Middle frontal gyrus (tissue), 1 donor: ENCODE data around the gene RIMS1.
"Not testable (repeated sequence)": the region's sequence is repeated elsewhere in the genome, so short reads cannot be mapped to it uniquely, and the experiment has no call there.

Source experiments
- DNase-seq: peaks from one replicate; pipeline ENCODE4 v3.0.0-alpha.2; 2015; ENCODE audit warnings: low spot score; ENCODE audit errors: extremely low spot score

The RIMS1 gene

GRCh38 chr6:72321788-72322187 lies 435.4 kb downstream of the RIMS1 start:
- DNase-seq, result no peak

- DNase-seq, result no peak
Measured at GRCh38 chr6:72322771-72323170, 436.4 kb downstream of the RIMS1 start.

DNA sequence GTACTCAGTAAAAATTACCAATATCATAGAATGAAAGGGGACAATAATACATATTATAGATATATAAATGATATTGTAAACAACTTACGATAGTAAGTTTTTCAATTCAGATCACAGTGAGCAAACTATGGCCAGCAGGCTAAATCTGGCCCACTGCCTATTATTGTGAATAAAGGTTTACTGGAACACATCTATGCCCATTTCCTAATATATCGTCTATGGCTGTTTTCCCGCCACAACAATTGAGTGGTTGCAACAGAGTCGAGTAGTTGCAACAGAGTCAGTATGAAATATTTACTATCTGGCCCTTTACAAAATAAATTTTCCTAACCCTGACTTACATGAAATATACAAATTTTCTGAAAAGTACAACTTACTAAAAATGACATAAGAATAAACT lies 438.2 kb downstream of the RIMS1 start:
- DNase-seq, result no peak

- no peak for DNase-seq
Measured at GRCh38 chr6:72328775-72329174, 442.4 kb downstream of the RIMS1 start.

DNA sequence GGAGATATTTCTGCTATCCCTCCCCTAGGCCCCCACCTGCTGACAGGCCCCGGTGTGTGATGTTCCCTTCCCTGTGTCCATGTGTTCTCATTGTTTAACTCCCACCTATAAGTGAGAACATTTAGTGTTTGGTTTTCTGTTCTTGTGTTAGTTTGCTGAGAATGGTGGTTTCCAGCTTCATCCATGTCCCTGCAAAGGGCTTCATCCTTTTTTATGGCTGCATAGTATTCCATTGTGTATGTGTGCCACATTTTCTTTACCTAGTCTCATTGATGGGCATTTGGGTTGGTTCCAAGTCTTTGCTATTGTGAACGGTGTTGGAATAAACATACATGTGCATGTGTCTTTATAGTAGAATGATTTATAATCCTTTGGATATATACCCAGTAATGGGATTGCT lies 448.9 kb downstream of the RIMS1 start:
- not testable (repeated sequence) for DNase-seq

GRCh38 chr6:72348926-72349325 lies 462.6 kb downstream of the RIMS1 start:
- no peak for DNase-seq

DNA sequence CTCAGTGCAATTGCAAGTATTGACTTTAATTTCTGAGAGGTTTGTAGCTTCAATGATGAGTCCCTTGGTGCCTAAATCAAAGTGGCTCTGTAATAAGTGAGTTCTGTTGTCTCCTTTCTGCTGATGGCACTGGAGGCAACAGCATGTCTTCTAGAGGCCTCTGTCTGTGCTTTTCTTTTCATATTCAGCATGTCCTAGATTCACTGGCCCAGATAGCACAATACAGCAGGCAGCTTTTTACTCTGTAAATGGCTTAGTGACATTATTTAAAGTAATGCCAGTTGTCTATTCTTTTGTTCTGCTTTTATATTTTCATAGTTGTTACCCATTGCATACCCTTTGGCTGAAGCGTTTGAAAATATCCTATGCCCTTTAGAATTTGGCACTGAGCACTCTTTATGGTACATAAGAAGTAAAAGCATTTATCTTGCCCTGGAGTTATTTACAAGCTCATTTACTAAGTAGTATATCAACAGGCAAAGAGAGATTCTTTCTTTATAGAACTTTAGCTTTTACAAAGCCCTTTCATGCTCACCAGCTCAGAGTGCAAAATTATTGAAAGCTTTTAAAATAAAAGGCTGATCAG lies 464.0 kb downstream of the RIMS1 start:
- no peak for DNase-seq

DNA sequence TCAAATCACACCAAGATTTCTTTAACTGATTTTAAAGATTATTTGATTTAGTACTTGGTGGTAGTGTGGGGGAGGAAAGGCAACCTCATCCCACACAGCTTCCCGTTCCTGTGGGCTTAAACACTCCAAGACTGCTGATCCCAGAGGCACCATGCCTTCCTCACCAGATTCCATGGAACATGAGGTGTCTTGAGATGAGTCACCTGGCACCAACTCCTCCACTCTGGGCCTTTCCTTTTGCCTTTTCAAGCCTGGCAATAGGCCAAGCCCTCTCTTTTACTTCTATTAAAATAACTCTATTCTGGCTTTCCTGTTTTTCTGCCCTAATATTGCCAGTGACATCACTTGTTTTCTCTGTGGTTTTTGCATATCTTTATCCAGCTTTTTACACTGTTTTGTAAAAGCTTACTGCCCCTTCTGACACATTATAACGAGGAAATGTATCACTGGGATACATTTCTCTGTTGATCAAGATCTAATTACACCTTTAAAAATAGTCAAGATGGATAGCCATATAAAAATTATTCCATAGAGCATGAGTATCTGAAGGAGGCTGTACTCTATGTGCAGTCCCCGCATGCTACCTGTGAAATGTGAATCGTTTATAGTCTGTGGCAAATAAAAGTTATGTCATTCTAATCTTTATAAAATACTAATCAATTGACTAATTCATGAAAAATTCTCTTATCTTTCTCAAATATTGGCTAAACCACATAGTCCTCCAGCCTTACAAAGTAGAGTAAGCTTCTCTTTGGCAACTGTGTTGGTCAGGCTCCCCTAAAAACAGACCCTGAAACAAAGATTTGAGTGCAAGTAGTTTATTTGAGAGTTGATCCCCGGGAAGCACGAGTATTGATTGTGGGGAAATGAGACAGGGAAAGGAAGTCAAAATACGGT lies 477.7 kb downstream of the RIMS1 start:
- DNase-seq, result no peak

- no peak for DNase-seq
Measured at GRCh38 chr6:72365773-72366172, 479.4 kb downstream of the RIMS1 start.

GRCh38 chr6:72367439-72367838 lies 481.1 kb downstream of the RIMS1 start:
- DNase-seq, result no peak

DNA sequence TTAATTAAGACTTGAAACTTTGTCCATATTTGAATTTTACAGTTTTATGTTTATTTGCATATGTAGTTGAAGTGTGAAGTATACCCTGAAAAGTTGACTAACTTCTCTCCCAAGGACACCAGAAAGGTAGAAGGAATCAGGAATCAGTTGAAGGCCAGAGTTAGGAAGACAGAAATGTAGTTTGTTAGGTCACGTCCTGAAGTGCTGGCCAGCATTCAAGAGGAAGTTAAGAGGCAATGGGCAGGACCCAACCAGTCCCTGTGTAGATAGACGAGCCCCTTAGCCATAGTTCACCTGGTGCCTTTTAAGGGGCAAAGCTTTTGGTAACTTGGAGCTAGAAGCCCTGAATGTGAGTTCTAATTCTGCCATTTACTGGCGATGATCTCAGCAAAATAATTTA lies 485.1 kb downstream of the RIMS1 start:
- DNase-seq, result no peak

DNA sequence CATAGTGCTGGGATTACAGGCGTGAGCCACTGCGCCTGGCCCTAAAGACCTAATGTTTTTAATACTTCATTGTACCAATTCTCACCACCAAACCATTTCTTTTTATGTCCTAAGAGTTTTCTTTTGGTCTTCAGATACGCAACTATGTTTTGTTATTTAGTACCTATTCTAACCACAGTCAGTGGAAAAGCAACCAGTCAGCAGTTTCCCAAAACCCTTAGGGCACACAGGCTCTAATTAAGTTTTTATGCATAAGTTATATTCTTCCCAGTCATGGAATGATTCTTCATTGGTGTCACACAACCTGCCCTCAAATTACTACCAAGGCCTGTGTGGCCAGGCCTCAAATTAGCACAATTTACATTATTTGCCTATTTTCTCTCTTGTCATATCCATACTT lies 487.8 kb downstream of the RIMS1 start:
- DNase-seq, result no peak

- no peak for DNase-seq
Measured at GRCh38 chr6:72374857-72375256, 488.5 kb downstream of the RIMS1 start.

GRCh38 chr6:72376736-72377135 lies 490.4 kb downstream of the RIMS1 start:
- no peak for DNase-seq

GRCh38 chr6:72381076-72381475 lies 494.7 kb downstream of the RIMS1 start:
- no peak for DNase-seq

- no peak for DNase-seq
Measured at GRCh38 chr6:72382602-72383529, 496.5 kb downstream of the RIMS1 start.

DNA sequence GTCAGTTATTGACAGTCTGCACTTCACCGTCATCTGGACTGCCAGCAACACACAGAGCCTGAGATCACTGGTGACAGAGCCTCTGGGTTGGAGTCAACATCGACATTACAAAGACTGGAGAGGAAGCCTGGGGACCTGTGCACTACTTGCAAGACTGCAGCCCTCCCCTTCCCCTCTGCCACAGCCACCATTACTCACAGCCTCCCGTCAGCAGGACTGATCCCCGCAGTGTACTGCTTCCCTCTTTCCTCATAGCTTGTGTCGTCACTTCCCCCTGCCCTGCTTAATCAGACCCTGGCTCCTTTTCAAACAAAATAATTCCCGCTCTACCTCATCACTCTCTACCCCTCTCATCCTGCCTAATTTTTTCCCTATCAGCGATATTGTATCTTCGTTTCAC lies 500.0 kb downstream of the RIMS1 start:
- no peak for DNase-seq

GRCh38 chr6:72389698-72390097 lies 503.3 kb downstream of the RIMS1 start:
- no peak for DNase-seq

- no peak for DNase-seq
Measured at GRCh38 chr6:72390548-72390947, 504.2 kb downstream of the RIMS1 start.

DNA sequence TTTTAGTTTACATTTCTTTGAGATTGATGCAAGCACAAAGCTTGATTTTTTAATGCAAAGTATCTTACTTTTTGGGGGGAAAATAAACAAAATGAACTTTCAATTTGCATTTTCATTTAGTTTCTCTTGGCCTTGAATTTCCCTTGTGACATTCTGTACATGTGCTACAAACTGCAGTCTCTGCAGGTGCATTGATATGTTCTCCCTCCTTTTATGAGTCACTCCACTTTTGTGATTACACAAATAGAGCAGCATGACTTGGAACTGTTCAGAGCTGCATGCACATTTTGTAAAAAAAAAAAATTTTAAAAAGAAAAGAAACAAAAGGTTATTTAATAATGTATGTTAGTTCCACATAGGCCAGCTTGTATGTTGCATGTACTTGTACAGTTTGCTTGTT lies 515.5 kb downstream of the RIMS1 start:
- DNase-seq, result no peak

- no peak for DNase-seq
Measured at GRCh38 chr6:72403413-72403812, 517.1 kb downstream of the RIMS1 start.

DNA sequence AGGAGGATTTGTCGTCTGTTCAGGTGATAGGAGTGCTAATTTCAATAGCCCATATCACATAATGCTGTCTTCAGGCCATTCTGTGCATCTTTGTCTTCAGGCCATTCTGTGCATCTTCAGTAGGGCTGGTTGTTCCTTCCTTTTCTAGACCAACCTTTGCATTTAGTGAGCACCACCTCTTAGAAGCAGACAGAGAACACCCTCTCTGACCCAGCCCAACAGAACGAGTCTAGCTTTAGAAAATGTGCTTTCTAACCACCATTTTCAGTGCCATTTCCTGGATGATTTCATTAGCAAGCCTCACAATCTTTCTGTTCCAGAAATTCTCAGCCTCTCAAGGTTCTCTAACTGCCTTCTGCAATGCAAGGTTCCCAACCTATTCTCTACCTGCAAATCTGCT lies 520.2 kb downstream of the RIMS1 start:
- DNase-seq, result no peak
